Stimulated activated memory B cell treated with anti-CD40 and anti-IgM and Interleukin-4, amounts not matched to agents 10 μg/mL and 1 μg/mL and 100 μg/mL, for 72 hours (primary cell): ENCODE measurements around the gene OPN1LW.
"Not testable (repeated sequence)": the region's sequence is repeated elsewhere in the genome, so short reads cannot be mapped to it uniquely, and the experiment has no call there.

Source experiments
- ATAC-seq: fragments of 150-1000 bp; cut with Tn5 transposase; 2 replicates; pipeline ENCODE4 v1.10.0; 2021
- H3K27ac Mint-ChIP-seq: one replicate; pipeline ENCODE4 v1.8.0; 2022; ENCODE audit warnings: mild to moderate bottlenecking, mixed read lengths
- H3K27me3 Mint-ChIP-seq: one replicate; pipeline ENCODE4 v1.8.0; 2022; ENCODE audit warnings: mixed read lengths
- H3K36me3 Mint-ChIP-seq: one replicate; pipeline ENCODE4 v1.8.0; 2022; ENCODE audit warnings: mixed read lengths
- H3K4me1 Mint-ChIP-seq: one replicate; pipeline ENCODE4 v1.8.0; 2022; ENCODE audit warnings: mixed read lengths
- H3K4me3 Mint-ChIP-seq: one replicate; pipeline ENCODE4 v1.8.0; 2022; ENCODE audit warnings: mild to moderate bottlenecking, moderate library complexity, mixed read lengths
- H3K9me3 Mint-ChIP-seq: one replicate; pipeline ENCODE4 v1.8.0; 2022; ENCODE audit warnings: mixed read lengths

OPN1LW gene

GRCh38 chrX:154156221-154156620 lies 12.2 kb downstream of the OPN1LW start:
- not testable (repeated sequence) for ATAC-seq, H3K4me1 Mint-ChIP-seq, H3K36me3 Mint-ChIP-seq, H3K4me3 Mint-ChIP-seq, H3K9me3 Mint-ChIP-seq, H3K27me3 Mint-ChIP-seq, H3K27ac Mint-ChIP-seq

GRCh38 chrX:154157207-154157606 lies 13.2 kb downstream of the OPN1LW start:
- H3K4me3 Mint-ChIP-seq, H3K4me1 Mint-ChIP-seq, H3K9me3 Mint-ChIP-seq, H3K27me3 Mint-ChIP-seq, ATAC-seq, H3K36me3 Mint-ChIP-seq, H3K27ac Mint-ChIP-seq: not testable (repeated sequence)

- not testable (repeated sequence) for H3K27ac Mint-ChIP-seq, H3K4me3 Mint-ChIP-seq, ATAC-seq, H3K9me3 Mint-ChIP-seq, H3K27me3 Mint-ChIP-seq, H3K4me1 Mint-ChIP-seq, H3K36me3 Mint-ChIP-seq
Observed at GRCh38 chrX:154159345-154159744, 15.3 kb downstream of the OPN1LW start.

GRCh38 chrX:154164902-154165301 lies 20.9 kb downstream of the OPN1LW start:
- not testable (repeated sequence) for ATAC-seq, H3K9me3 Mint-ChIP-seq, H3K4me3 Mint-ChIP-seq, H3K4me1 Mint-ChIP-seq, H3K27ac Mint-ChIP-seq, H3K27me3 Mint-ChIP-seq, H3K36me3 Mint-ChIP-seq

GRCh38 chrX:154168384-154168783 lies 24.3 kb downstream of the OPN1LW start:
- H3K9me3 Mint-ChIP-seq, H3K4me3 Mint-ChIP-seq, H3K36me3 Mint-ChIP-seq, H3K4me1 Mint-ChIP-seq, H3K27ac Mint-ChIP-seq, ATAC-seq, H3K27me3 Mint-ChIP-seq: not testable (repeated sequence)

- not testable (repeated sequence) for H3K27me3 Mint-ChIP-seq, H3K4me3 Mint-ChIP-seq, H3K27ac Mint-ChIP-seq, H3K9me3 Mint-ChIP-seq, H3K36me3 Mint-ChIP-seq, H3K4me1 Mint-ChIP-seq
- ATAC-seq = peak; percentile 99
Observed at GRCh38 chrX:154172535-154172943, 28.5 kb downstream of the OPN1LW start.

GRCh38 chrX:154174356-154174755 lies 30.3 kb downstream of the OPN1LW start:
- H3K9me3 Mint-ChIP-seq = not testable (repeated sequence)

GRCh38 chrX:154182296-154182695 lies 38.3 kb downstream of the OPN1LW start, which contains the start of gene OPN1MW:
TSS of gene OPN1MW (plus strand) at chrX:154182596. CDS start at chrX:154182678, 82 bp downstream.
- not testable (repeated sequence) for H3K27ac Mint-ChIP-seq, H3K4me3 Mint-ChIP-seq, H3K27me3 Mint-ChIP-seq, H3K36me3 Mint-ChIP-seq, H3K4me1 Mint-ChIP-seq, H3K9me3 Mint-ChIP-seq, ATAC-seq

More at GRCh38 chrX:154174356-154174755, 30.3 kb downstream of the OPN1LW start:
- not testable (repeated sequence) for H3K4me3 Mint-ChIP-seq, H3K36me3 Mint-ChIP-seq, H3K4me1 Mint-ChIP-seq, H3K27me3 Mint-ChIP-seq, ATAC-seq, H3K27ac Mint-ChIP-seq

- H3K27ac Mint-ChIP-seq, ATAC-seq, H3K27me3 Mint-ChIP-seq, H3K4me1 Mint-ChIP-seq, H3K9me3 Mint-ChIP-seq, H3K4me3 Mint-ChIP-seq, H3K36me3 Mint-ChIP-seq: not testable (repeated sequence)
Observed at GRCh38 chrX:154183794-154184193, 39.8 kb downstream of the OPN1LW start.

GRCh38 chrX:154192846-154193245 lies 48.8 kb downstream of the OPN1LW start:
- not testable (repeated sequence) for H3K27ac Mint-ChIP-seq, H3K9me3 Mint-ChIP-seq, H3K27me3 Mint-ChIP-seq, H3K4me1 Mint-ChIP-seq, ATAC-seq, H3K4me3 Mint-ChIP-seq, H3K36me3 Mint-ChIP-seq

GRCh38 chrX:154194316-154194715 lies 50.3 kb downstream of the OPN1LW start:
- not testable (repeated sequence) for H3K4me3 Mint-ChIP-seq, H3K4me1 Mint-ChIP-seq, H3K9me3 Mint-ChIP-seq, H3K36me3 Mint-ChIP-seq, ATAC-seq, H3K27ac Mint-ChIP-seq, H3K27me3 Mint-ChIP-seq

- H3K27ac Mint-ChIP-seq, H3K9me3 Mint-ChIP-seq, ATAC-seq, H3K36me3 Mint-ChIP-seq, H3K27me3 Mint-ChIP-seq, H3K4me1 Mint-ChIP-seq, H3K4me3 Mint-ChIP-seq: not testable (repeated sequence)
Observed at GRCh38 chrX:154196466-154196865, 52.4 kb downstream of the OPN1LW start.
